GM21515 (cell line): Measurements from ENCODE around the gene CLECL1.

Source experiments
- ATAC-seq: cut with Tn5 transposase; IDR thresholded peaks from one replicate; pipeline ENCODE4 v1.9.1; 2021; ENCODE audit not compliant: unreplicated experiment

CLECL1 gene

DNA sequence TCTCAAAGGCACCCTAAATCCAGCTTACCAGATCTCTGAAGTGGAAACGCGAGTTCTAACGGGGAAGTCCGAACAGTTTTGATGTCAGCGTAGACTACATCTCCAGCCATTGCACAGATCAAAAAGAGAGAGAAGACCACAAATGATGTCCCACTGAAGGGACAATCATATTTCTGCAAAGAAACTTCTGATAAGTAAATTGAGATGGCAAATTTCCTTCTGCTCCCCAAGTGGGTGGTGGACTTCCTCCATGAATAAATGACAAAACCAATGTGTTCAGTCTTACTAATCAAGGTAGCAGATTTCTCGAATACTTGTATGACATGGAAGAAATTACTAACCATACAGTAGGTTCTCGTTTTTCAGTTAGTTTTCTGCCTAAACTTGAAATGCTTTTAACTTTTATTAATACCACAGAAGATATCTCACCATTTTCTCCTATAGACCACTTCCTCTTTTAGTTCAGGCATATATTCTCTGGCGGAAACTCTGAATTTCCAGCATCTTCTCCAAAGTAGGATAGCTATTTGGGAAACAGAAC lies at the start of gene CLECL1:
Gene CLECL1, minus strand, starts transcription at position 177 of the 541 bp plus-strand sequence.
- ATAC-seq = peak; percentile 41

- ATAC-seq = no peak
Observed at GRCh38 chr12:9781360-9781759, 48.5 kb upstream of the CLECL1 start.

DNA sequence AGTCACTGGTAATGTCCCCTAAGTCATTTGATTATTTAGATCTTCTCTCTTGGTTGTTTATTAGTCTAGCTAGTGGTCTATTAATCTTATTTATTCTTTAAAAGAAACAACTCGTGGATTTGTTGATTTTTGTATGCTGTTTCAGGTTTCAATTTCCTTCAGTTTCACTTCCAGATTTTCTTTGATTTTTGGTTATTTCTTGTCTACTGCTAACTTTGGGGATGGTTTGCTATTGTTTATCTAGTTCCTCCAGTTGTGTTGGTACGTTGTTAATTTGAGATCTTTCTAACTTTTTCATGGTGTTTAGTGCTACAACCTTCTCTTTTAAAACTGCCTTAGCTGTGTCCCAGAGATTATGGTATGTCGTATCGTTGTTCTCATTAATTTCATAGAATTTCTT lies 46.3 kb upstream of the CLECL1 start:
- no peak for ATAC-seq

DNA sequence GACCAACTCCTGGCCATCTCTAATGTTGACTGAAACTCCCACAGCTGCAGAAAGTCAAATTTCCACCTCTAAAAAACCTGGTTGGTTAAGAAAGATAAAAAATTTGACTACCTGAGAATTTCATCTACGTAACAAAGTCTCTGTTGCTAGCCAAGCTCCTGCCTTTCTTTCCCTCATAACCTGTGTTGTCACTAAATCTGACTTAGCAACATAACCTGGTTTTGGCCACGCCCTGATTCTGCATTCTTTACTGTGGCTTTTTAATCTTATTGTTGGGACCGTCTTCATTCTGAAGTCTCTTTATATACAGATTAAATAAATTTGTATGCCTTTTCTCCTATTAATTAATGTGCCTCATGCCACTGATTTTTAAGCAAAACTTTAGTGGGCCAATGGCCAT lies 43.9 kb upstream of the CLECL1 start:
- ATAC-seq = no peak

GRCh38 chr12:9773216-9773877 lies 40.5 kb upstream of the CLECL1 start:
- no peak for ATAC-seq

DNA sequence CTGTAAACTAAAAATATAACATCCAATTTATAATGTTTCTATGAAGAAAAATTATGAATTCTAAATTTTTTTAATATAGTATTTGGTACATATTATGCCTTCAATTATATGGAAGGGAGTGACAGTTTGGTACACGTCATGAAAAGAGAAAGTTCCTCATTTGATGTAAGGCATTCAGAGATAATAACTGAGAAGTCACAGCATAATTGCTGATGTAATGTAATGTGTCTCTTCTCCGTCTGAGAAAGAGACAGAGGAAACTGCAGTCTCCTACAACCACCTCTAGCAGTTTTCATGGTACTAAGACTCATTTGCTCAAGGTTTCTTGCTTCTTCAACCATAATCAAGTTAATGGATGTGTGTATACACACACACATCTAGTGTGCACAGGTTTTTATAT lies 30.1 kb upstream of the CLECL1 start:
- ATAC-seq = no peak

GRCh38 chr12:9762369-9762768 lies 29.5 kb upstream of the CLECL1 start:
- ATAC-seq = no peak

DNA sequence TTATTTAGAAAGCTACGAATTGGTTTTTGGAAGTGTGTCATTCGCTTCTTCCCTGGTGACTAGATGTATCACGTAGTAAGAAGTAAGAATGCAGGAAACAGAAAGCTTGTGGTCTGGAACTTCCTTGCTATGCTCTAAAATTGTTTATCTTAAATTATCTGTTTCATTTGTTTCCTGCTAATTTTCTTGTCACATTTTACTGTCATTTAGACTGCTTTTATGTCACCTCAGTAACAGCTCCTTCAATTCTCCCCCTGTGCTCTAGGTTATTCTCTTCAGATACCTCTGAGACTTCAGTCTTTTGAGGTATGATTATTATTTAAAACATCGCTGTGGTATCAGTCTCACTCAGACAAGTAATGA lies 28.5 kb upstream of the CLECL1 start:
- ATAC-seq = no peak

GRCh38 chr12:9760699-9761418 lies 28.0 kb upstream of the CLECL1 start, which contains the start of gene CD69:
TSS of gene CD69 (minus strand) at chr12:9760901. CDS start at chr12:9760820, 81 bp downstream.
- ATAC-seq = peak; percentile 45

DNA sequence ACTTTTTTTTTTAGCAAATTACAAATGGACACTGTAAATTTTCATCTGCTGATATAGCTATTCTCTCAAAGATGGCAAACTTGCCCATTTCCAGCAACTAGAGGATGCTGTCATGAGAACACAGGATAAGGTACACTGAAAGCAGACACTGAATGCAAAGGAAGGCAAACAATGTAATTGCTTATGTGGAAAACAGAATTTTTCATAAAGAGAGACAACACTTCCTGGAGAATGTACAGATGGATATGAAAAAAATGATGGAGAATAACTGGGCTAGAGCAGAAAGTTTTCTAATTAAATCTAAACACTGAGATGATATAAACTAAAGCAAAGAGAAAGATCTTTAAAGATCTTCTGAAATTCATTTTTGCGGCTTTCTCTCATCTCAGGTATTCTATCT lies 27.2 kb upstream of the CLECL1 start:
- ATAC-seq = no peak

GRCh38 chr12:9759694-9760093 lies 26.8 kb upstream of the CLECL1 start:
- no peak for ATAC-seq

GRCh38 chr12:9758119-9758518 lies 25.2 kb upstream of the CLECL1 start:
- ATAC-seq = no peak

- ATAC-seq = no peak
Observed at GRCh38 chr12:9757433-9758025, 24.6 kb upstream of the CLECL1 start.

DNA sequence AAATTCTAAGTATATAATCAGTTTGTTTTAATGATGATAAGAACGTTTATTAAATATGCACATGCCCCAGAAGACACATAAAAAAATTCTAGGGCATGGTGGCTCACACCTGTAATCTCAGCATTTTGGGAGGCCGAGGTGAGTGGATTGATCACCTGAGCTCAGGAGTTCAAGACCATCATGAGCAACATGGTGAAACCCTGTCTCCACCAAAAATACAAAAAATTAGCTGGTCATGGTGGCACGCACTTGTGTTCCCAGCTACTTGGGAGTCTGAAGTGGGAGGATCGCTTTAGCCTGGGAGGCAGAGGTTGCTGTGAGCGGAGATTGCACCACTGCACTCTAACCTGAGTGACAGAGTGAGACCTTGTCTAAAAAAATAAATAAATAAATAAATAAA lies 23.8 kb upstream of the CLECL1 start:
- no peak for ATAC-seq

GRCh38 chr12:9756170-9756569 lies 23.3 kb upstream of the CLECL1 start:
- no peak for ATAC-seq

GRCh38 chr12:9755567-9755966 lies 22.7 kb upstream of the CLECL1 start:
- ATAC-seq = no peak

- no peak for ATAC-seq
Observed at GRCh38 chr12:9755035-9755434, 22.1 kb upstream of the CLECL1 start.

DNA sequence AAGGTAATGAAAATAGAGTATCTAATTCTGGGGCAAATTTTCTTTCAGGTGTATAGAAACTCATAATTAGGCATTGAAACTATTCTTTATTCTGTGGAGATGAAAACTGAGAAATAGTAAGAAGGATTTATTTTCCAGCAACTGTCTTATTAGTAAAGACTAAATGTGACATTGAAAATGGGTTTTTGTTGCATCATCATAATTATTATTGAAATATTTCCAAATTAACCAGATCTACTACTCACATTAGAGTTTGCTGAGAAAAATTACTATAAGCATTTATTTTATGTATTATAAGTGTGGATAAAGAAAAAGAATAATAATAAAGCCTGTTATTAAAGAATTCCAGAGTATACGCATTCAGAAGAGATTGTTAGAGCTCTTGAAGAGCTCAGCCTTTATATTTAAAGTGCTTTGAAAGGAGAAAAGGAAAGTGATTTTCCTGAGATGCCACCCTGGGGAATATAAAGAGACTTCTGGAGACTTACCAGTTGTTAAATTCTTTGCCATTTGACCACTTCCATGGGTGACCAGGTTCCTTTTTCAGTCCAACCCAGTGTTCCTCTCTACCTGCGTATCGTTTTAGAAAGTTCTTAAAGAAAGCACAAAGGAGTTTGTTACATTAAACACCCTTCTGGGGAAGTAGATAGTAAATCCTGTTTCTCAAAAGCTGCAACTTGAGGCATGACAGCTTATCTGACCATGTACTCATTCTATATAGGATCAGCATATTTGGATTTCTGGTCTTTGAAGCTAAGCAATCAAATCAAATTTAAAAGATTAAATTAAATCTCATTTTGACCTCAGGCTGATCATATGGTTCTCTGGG lies 21.4 kb upstream of the CLECL1 start:
- ATAC-seq = no peak

GRCh38 chr12:9753498-9753897 lies 20.6 kb upstream of the CLECL1 start:
- ATAC-seq = no peak

GRCh38 chr12:9753073-9753472 lies 20.2 kb upstream of the CLECL1 start:
- ATAC-seq = no peak
